ENCODE data around the gene RALGAPA2. TPM values are rescaled to one million over a fixed set of nuclear protein-coding genes. Genes with fewer than 3 reads are reported as not detected.

Gene RALGAPA2
- total RNA-seq, 4 donors from 2014 or later, result 54.3 to 67.6 (median 60.3) TPM

DNA sequence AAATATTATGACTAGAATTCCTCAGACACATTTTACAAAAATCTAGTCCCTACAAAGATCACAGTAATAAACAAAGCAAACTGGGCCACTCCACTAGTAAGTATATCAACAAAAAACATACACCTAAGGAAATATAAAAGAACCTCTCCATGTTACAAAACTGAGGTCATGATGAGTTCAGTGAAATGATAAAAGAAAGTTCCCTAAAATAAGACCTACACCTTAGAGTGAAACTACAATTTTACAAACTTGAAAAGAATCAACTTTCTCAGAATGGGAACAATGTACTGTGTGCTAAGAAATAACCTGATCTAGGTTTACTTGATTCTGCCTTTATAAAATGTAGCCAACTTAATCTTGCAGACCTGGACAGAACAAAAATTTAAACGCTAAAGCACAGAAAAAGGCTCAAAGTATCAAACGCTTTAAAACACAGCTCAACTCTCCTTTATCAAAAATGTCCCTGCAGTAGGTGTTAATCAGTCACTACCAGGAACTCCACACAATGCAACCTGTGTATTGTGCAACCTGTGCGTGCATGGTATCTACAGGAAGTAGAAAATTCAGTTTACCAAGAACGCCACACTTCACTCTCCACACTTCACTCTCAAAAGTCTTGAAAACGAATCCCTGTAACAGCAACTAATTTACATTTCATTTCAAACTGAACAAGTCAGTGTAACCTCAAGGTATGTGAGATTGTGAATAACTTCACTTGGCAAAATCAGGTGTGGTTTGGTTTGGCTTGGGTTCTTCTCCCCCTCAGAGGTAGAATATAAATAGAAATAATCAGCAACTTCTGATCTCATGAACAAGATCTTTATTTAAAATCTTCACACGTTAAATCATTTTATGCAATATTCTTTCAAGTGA, 1.8 kb downstream of the RALGAPA2 start:
- H3K4me3 ChIP-seq, result peak overlapping the region in 3 of 4 donors; percentile 86 to 95 (median 94)
- DNase-seq, result peak in 1 of 3 donors; percentile 77
- H3K4me1 ChIP-seq, result peaks cover 0 to 23% (median 1%) of the 10 kb centered on the region in 4 donors
- TF ChIP-seq, protein P1, sequence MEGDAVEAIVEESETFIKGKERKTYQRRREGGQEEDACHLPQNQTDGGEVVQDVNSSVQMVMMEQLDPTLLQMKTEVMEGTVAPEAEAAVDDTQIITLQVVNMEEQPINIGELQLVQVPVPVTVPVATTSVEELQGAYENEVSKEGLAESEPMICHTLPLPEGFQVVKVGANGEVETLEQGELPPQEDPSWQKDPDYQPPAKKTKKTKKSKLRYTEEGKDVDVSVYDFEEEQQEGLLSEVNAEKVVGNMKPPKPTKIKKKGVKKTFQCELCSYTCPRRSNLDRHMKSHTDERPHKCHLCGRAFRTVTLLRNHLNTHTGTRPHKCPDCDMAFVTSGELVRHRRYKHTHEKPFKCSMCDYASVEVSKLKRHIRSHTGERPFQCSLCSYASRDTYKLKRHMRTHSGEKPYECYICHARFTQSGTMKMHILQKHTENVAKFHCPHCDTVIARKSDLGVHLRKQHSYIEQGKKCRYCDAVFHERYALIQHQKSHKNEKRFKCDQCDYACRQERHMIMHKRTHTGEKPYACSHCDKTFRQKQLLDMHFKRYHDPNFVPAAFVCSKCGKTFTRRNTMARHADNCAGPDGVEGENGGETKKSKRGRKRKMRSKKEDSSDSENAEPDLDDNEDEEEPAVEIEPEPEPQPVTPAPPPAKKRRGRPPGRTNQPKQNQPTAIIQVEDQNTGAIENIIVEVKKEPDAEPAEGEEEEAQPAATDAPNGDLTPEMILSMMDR (IDR thresholded peaks at IDR 0.05), result peak in 1 of 6 experiments; percentile 22
- TF ChIP-seq POLR2A (IDR thresholded peaks at IDR 0.05), result peak in 1 of 2 donors; percentile 37
- H3K27me3 ChIP-seq, result no peaks in the 10 kb centered on the region
- peak overlapping the region; percentile 86 to 94 (median 90) for H3K27ac ChIP-seq
- H3K36me3 ChIP-seq, result no peaks in the 10 kb centered on the region
- H3K9me3 ChIP-seq, result no peaks in the 10 kb centered on the region

DNA sequence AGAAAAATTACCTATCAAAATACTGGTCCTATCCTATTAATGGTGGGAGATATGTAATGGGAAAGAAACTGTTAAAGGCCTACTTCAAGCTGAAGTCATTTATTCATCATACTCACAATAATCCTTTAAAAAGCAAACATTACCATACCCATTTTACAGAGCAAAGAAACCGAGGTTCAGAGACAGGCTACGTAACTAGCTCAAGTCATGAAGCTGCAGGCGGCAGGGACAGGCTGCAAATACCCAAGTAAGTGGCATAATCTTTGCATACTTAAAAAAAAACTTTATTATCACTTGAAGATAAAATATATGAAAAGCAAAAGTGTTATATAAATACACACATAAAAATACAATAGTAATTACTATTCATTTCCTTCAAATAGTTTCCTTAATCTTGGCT, 2.6 kb downstream of the RALGAPA2 start:
- H3K36me3 ChIP-seq, result no peaks in the 10 kb centered on the region
- peak overlapping the region in 2 of 4 donors; percentile 86 to 95 for H3K4me3 ChIP-seq
- no peak for DNase-seq
- no peak overlapping the region for H3K27ac ChIP-seq
- H3K27me3 ChIP-seq, result no peaks in the 10 kb centered on the region
- H3K4me1 ChIP-seq, result peaks cover 0 to 23% (median 1%) of the 10 kb centered on the region in 4 donors
- TF ChIP-seq POLR2A (IDR thresholded peaks at IDR 0.05), result no peak
- TF ChIP-seq, protein P1 (IDR thresholded peaks at IDR 0.05), result no peak
- no peaks in the 10 kb centered on the region for H3K9me3 ChIP-seq

DNA sequence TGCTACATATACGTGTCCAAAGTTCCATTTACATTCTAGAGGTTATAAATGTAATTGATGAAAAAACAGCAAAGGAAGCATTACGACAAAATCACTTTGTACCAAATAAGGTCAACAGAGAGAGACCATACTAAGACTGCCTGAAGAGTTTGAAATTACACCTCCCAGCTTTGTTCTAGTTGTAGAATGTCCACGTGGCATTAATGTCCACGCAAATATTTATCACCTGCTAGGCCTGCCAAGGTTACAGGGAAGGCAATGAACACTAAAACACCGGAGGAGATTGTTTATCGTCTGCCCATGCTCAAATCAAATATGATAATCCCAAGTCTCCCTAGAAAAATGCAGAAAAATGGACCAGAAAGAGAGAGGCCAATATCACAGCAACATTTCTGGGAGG, 6.2 kb downstream of the RALGAPA2 start:
- no peak for DNase-seq
- no peaks in the 10 kb centered on the region for H3K9me3 ChIP-seq
- H3K27ac ChIP-seq, result no peak overlapping the region
- TF ChIP-seq POLR2A (IDR thresholded peaks at IDR 0.05), result no peak
- TF ChIP-seq, protein P1 (IDR thresholded peaks at IDR 0.05), result no peak
- no peaks in the 10 kb centered on the region for H3K27me3 ChIP-seq
- no peaks in the 10 kb centered on the region for H3K36me3 ChIP-seq
- peaks cover 0 to 16% (median under 1%) of the 10 kb centered on the region in 4 donors for H3K4me1 ChIP-seq
- H3K4me3 ChIP-seq, result no peak overlapping the region

DNA sequence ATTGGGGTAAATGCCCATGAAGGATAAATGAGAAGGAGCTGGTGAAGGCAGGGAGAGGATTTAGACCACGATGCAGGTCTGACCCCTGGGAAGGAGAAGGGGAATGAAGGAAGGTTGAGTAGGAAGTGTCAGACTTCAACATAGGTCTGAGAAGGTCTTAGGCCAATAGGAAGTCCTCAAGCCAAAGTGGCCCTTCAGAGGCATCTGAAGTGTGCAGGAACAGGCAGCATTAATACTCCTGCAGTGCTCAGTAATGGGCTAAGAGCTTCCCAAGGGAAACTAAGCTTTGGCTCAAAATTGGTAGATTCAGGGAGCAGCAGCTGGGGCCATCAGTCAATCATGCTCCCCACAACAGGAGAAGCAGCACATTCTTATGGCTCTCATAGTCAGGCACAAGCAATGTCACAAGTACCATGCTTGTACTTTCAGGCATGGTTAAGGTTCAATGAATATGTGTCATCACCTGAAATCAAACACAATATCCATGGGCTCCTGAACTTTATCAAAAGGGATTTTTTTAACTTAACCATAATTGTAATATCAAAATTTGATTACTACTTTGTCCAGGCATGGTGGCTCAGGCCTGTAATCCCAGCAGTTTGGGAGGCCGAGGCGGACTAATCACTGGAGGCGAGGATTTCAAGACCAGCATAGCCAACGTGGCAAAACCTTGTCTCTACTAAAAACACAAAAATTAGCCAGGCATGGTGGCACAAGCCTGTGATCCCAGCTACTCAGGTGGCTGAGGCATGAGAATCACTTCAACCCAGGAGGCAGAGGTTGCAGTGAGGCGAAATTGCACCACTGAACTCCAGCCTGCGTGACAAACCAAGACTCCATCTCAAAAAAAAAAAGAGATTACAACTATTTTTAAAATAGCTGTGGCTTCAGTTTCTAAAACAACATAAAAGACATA, 9.9 kb downstream of the RALGAPA2 start:
- Histone ChIP-seq H3K4me3 (no peak overlapping the region), H3K4me1 (no peaks in the 10 kb centered on the region), H3K27ac (no peak overlapping the region), H3K36me3 (no peaks in the 10 kb centered on the region), H3K9me3 (no peaks in the 10 kb centered on the region), H3K27me3 (no peaks in the 10 kb centered on the region)
- TF ChIP-seq, protein P1 (IDR thresholded peaks at IDR 0.05), result no peak
- TF ChIP-seq POLR2A (IDR thresholded peaks at IDR 0.05), result no peak
- no peak for DNase-seq

DNA sequence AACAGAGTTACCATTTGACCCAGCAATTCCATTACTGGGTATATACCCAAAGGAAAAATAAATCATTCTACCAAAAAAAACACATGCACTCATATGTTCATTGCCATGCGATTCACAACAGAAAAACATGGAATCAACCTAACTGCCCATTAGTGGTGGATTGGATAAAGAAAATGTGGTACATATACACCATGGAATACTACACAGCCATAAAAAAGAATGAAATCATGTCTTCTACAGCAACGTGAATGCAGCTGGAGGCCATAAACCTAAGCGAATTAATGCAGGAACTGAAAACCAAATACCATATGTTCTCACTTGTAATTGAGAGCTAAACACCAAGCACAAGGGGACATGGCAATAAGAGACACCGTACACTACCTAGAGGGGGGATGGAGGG, 12.5 kb downstream of the RALGAPA2 start:
- no peaks in the 10 kb centered on the region for H3K27me3 ChIP-seq
- no peaks in the 10 kb centered on the region for H3K9me3 ChIP-seq
- TF ChIP-seq, protein P1 (IDR thresholded peaks at IDR 0.05), result no peak
- TF ChIP-seq POLR2A (IDR thresholded peaks at IDR 0.05), result no peak
- DNase-seq, result no peak
- no peak overlapping the region for H3K27ac ChIP-seq
- no peaks in the 10 kb centered on the region for H3K4me1 ChIP-seq
- no peaks in the 10 kb centered on the region for H3K36me3 ChIP-seq
- H3K4me3 ChIP-seq, result no peak overlapping the region

All from Peyer's patch (tissue), 4 donors.